Pons (tissue), 1 donor: ENCODE results near the gene ACTL6A.
"Not testable (repeated sequence)": the region's sequence is repeated elsewhere in the genome, so short reads cannot be mapped to it uniquely, and the experiment has no call there.

Source experiments
- DNase-seq: peaks from one replicate; pipeline ENCODE4 v3.0.0-alpha.2; 2016; ENCODE audit warnings: low spot score

The ACTL6A gene

GRCh38 chr3:179562591-179563270 lies at the start of gene ACTL6A:
Gene ACTL6A (plus strand): TSS chr3:179562926. CDS start chr3:179563093, 167 bp downstream.
- DNase-seq = peak; percentile 99

- no peak for DNase-seq
Observed at GRCh38 chr3:179513862-179514261, 48.9 kb upstream of the ACTL6A start.

- DNase-seq = not testable (repeated sequence)
Observed at GRCh38 chr3:179516461-179517251, 46.1 kb upstream of the ACTL6A start.

GRCh38 chr3:179526482-179526881 lies 36.2 kb upstream of the ACTL6A start:
- no peak for DNase-seq

- DNase-seq = peak; percentile 48
Observed at GRCh38 chr3:179526989-179527391, 35.7 kb upstream of the ACTL6A start.

- DNase-seq = no peak
Observed at GRCh38 chr3:179528772-179529171, 34.0 kb upstream of the ACTL6A start.

DNA sequence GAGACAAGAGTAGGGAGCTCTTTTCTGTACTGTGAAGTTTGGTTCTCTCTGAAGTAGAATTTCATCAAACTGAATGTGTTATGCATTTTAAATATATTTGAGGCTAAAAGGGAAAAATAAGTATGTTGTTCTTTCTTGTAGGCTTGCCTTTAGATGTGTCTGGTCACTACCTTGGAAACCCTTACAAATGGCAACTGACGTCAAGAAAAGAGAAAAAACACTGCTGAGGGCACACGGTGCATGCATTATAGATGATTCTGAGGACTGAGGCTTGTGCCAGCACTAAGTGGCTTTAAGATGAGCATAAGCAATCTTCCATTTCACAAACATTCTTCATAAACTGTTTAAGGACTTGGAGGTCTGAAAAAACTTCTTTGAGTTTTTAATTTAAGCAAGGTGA lies 31.1 kb upstream of the ACTL6A start:
- no peak for DNase-seq

DNA sequence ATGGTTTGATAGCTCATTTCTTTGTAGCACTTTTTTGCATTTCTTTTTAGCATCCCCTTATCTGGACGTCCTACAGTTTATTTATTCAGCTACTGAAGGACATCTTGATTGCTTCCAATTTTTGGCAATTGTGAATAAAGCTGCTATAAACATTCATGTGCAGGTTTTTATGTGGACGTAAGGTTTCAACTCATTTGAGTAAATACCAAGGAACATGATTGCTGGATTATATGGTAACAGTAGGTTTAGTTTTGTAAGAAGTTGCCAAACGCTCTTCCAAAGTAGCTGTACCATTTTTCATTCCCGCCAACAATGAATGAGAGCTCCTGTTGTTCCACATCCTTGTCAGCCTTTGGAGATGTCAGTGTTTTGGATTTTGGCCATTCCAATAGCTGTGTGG lies 29.5 kb upstream of the ACTL6A start:
- DNase-seq = no peak

- no peak for DNase-seq
Observed at GRCh38 chr3:179536256-179536655, 26.5 kb upstream of the ACTL6A start.

- no peak for DNase-seq
Observed at GRCh38 chr3:179541094-179541493, 21.6 kb upstream of the ACTL6A start.

- no peak for DNase-seq
Observed at GRCh38 chr3:179541596-179541995, 21.1 kb upstream of the ACTL6A start.

GRCh38 chr3:179542375-179542774 lies 20.4 kb upstream of the ACTL6A start:
- no peak for DNase-seq

GRCh38 chr3:179544981-179545645 lies 17.6 kb upstream of the ACTL6A start:
- DNase-seq = no peak

GRCh38 chr3:179546814-179547241 lies 15.9 kb upstream of the ACTL6A start:
- no peak for DNase-seq

GRCh38 chr3:179551349-179552105 lies 11.2 kb upstream of the ACTL6A start:
- DNase-seq = no peak

DNA sequence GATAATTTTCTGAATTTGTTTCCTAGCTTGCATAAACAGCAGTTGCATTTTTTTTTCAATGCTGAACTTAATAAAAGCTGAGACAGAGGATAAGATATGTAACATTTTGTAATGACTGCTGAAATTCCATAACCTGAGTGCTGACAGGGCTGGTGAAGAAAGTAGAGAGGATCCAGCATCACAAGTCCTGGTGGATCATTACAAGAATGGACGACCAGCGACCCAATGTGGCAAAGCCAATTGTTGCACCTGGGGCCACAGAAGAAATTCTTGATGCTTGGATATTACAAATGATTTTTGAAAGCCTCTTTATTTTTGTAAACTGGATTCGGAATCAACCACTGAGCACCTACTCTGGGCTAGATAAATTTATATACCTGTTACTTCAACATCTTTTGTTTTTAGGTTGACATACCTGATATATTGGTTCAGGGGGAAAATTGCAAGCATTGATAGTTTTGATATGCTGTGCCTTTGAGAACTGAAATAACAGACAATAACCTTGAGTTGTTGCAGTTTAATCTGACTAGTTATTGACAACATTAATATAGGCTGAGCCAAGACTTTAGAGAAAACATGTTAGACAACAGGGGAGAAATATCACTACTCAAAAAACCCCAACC lies 3.9 kb upstream of the ACTL6A start:
- DNase-seq = peak; percentile 83

DNA sequence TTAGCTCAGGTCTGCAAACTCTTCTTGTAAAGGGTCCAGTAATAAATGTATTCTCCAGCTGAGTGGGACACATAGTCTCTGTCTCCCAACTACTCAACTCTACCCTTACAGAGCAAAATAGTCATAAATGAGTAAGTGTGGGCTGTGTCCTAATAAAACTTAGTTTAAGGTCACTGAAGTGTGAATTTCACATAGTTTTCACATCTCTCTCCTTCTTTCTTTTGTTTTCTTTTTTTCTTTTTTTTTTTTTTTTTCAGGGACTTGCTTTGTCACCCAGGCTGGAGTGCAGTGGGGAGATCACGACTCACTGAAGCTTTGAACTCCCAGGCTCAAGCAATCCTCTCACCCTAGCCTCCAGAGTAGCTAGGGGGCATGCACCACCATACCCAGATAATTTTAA lies 1.9 kb upstream of the ACTL6A start:
- DNase-seq = no peak

- peak; percentile 29 for DNase-seq
Observed at GRCh38 chr3:179563271-179563783, 601 bp downstream of the ACTL6A start.

DNA sequence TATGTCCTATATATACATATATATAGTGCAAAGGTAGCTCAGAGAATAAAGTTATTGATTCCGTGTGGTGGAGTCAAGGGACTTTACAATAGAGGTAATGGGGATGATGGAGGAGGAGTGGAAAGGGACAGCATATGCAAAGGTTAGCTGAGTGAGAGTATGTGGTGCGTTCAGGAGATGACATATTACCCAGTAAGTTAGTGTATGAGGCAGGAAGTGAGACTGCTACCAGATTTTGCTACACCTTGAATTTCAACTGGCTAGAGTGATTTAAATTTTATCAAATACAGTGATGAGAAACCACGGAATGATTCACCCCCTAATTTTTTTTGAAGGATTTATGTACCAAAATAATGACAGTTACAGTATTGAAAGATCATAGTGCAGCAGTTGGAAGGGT lies 2.8 kb downstream of the ACTL6A start:
- no peak for DNase-seq

GRCh38 chr3:179580992-179581391 lies 18.3 kb downstream of the ACTL6A start:
- no peak for DNase-seq

GRCh38 chr3:179589143-179589542 lies 26.4 kb downstream of the ACTL6A start:
- no peak for DNase-seq
